KBM-7 (cell line): ENCODE measurements around the gene SESTD1.
A peak's percentile ranks its signal among the peaks of the same experiment; 100 is the strongest.
"Not testable (repeated sequence)": the region's sequence is repeated elsewhere in the genome, so short reads cannot be mapped to it uniquely, and the experiment has no call there.

Source experiments
- DNase-seq: peaks from one replicate; pipeline ENCODE4 v3.0.0-alpha.2; 2015
- in situ Hi-C: fragments of 300-500 bp; cut with MboI; formaldehyde crosslinking; loops from 2 replicates; pipeline ENCODE4 v1.14.3; 2020; ENCODE audit warnings: low sequenced_read_pairs, low pct_unique_long_range_greater_than_20kb, mixed read lengths

The SESTD1 gene

DNA sequence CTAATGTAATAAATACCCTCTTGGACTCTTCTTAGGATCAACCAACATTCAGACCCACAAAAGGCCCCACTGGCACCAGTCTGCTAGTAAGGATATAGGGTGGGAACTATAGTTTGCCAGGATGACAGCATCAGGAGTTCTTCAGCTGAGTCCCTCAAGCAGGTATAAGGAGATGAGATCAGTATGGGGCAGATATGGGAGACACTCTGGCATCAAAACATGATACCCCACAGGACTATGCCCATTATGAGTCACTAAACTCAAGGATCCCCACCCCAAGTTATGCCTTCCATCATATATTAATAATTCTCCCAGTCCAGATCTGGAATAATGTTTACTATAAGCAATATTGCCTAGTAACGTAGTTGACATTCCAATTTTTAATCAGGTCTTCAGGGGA lies 131.6 kb downstream of the SESTD1 start:
- DNase-seq, result no peak
- in situ Hi-C loops, result no loop called here

DNA sequence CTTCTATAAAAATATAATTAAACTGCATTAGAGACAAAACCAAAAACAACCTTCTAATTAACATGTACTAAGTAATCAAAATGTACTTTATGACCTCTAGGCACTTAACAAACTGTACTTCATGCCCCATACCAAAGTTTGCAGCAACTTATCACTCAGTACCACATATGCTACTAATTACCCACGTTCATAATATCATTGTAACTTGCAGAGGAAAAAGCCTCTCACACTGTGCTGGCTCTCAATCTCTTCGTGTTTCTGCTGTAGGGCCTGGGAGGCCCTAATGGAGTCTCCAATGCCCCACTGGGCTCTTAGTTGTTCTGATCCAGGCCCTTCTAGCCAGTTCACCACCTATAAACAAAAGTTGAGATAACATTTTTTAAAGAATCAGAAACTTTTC lies 132.6 kb downstream of the SESTD1 start:
- in situ Hi-C loops, result no loop called here

DNA sequence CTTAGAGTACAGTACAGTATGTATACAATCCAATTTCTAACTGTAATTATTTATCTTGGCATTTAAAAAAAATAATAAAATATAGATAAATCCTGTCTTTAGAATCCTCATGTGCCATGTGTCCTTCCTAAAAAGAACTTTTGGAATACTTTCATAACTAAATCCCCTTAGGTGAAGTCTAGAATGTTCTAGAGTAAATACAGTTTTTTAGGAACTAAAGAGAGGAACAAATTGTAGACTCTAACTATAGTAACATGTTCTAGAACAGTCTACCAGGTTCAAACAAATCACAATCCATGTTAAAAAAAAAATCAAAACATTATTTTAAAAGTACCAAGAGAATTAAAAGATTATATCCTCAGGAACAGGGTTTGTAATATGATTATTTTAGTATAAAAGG lies 134.1 kb downstream of the SESTD1 start:
- in situ Hi-C loops, result no loop called here

More for the DNA sequence above, 132.6 kb downstream of the SESTD1 start:
- no peak for DNase-seq

DNA sequence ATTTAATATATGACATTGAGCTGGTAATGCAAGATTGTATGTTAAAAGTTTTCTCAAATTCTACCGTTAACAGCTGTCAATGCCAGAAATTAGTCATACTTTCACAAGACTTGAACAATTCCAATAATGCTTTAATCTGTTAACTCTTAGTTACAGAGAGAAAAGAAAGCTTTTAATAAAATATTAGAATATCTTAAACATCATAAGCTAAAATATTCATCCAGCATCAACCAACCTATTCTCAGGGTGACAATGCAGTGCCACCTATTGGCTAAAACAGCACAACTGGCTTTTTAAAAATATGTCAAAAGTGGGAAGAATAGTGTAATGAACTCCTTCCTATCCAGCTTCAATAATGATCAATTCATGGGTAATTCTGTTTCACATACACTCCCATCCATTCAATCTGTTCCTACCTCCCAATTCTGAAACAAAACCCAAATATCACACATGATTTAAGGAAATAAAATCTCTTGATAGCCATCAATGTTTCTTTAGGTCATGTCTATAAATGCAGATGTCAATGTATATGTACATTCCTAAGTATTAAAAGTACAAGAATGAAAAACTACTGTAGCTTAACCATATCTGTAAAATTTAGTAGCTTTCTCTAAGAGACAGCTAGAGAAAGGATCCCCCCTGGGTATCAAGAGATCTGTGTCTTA lies 134.9 kb downstream of the SESTD1 start:
- DNase-seq, result no peak
- in situ Hi-C loops, result no loop called here

More for the DNA sequence above, 134.1 kb downstream of the SESTD1 start:
- no peak for DNase-seq

DNA sequence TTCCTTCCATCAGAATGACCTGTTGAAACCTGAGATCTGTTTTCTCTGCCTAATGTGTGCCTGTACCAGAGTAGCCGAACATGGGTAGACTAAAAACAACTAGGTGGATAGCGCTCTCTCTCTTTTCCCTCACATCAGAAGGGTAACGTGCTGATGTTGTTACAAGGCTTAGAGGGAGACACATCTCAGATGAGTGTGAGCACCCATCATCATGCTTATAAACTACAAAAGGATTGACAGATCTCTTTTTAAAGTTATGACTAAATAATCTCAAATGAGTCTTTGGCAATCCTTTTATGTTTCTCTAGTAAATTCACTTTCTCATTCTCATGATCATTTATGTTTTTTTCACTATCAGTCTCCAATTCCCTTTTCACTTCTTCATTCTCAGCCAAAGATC lies 139.2 kb downstream of the SESTD1 start:
- no peak for DNase-seq
- in situ Hi-C loops, result no loop called here

DNA sequence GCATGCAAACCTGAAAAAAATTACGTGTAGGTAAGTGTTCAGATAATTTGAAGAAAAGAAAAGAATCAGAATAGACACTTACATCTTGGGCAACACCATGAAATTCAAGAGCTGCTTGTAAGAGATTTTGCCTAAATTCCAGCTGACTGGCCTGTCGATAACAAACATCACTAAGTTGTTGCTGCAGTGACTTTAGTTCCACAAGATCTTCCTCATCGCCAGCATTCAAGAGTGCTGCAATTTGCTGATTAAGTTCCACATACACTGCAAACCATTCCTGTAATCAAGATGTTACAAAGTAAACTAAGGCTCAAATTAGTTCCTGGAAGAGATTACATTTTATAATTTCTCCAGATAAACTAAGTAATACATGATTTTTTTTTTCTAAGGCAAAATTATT lies 140.3 kb downstream of the SESTD1 start:
- no peak for DNase-seq
- in situ Hi-C loops, result no loop called here

DNA sequence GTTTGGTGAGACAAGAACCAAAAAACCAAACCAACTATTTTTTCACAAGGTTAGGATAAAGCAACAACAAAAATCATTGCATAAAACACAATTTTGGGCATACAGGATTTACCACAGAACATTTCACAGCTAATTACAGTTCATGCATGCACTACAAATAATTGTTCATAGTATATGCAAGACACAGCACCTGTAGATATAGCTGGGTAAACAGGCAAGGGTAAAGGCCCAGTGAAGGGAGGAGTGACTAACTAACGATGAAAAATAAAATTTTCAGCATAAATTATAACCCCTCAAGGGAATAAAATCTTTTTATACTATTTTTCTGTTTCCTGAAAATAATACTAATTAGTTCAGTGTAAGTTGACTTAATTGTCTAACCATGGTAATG lies 141.4 kb downstream of the SESTD1 start:
- no peak for DNase-seq
- in situ Hi-C loops, result no loop called here

DNA sequence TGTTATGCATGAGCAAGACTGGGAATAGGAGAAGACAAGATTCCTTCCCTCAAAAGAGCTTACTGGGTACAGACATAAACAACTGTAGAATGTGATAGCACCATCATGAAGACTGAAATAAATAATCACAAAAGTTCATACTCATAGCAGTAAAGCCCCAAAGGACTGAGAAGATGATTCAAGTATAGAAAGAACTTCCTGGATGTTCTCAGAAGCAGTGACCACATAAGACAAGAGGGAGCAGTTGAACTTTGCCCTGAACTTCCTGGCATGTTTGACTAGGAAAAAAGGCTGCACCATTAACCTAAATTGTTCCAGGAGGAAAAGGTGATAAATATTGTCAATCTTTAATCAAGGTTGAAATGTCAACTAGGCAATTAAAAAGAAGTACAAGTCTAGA lies 156.9 kb downstream of the SESTD1 start:
- DNase-seq, result no peak
- in situ Hi-C loops, result no loop called here

DNA sequence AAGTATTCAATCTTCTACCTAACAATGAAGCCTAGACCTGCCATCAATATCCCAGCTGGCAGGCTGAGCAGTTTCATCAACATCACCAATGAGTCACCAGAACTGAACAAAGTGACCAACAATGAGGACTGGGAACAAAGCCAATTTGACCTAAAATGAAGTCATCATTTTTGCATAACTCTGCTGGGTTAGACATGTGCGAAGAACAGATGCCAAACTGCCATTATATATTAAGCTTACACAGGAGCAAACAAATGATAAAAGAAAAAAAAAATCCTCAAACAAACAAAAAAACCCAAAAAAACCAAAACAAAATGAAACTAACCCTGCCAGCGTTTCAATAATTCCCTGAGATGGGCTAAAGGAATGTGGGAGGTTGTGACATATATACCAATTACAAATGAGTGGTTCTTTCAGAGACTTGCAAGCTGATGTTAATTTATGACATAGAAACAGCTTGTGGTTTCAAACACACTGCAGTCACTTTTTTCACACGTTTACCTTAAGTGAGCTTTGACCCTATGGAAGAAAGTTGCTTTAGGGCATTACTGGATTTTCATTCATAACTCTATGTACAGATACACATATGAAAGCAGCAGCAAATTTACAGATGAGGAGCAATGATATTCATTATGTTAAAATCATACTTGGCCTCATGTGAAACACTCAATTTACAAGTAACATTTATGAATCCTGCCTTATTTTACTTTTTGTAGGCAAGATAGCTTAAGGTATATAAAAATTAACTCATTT lies 157.8 kb downstream of the SESTD1 start:
- in situ Hi-C loops, result no loop called here
- DNase-seq, result no peak

DNA sequence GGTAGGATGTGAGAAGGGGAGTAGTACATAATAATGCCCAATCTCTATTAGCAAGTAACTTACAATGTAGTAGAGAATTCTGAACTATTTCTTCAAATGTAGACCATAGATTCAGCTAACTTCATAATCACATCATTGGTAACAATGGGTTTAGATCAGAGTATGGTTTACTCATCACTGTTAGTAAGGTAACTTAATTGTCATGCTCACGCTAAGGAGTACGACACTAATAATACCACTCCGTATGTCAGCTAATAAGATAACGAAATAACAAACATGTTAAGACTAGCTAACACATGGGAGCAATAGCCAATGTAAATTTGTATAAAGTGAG lies 158.3 kb downstream of the SESTD1 start:
- no peak for DNase-seq
- in situ Hi-C loops, result no loop called here

DNA sequence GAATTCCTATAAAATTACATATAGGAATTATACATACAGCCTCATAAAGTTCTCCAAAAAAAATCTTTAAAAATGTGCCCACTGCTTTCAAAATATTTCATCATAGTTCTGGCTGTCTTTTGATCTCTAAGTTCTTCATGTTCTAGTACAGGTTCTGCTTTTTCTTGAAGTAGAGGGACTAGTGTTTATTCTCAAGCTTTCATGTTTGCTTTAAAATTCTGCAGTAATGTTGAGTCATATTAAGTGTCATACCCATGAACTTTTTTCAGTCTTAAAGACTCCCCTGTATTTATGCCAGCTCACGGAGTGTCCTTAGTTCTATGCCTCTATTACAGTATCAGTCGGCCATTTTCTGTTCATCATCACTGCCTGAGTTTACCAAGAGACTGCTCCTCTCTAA lies 159.9 kb downstream of the SESTD1 start:
- DNase-seq, result no peak
- in situ Hi-C loops, result no loop called here

DNA sequence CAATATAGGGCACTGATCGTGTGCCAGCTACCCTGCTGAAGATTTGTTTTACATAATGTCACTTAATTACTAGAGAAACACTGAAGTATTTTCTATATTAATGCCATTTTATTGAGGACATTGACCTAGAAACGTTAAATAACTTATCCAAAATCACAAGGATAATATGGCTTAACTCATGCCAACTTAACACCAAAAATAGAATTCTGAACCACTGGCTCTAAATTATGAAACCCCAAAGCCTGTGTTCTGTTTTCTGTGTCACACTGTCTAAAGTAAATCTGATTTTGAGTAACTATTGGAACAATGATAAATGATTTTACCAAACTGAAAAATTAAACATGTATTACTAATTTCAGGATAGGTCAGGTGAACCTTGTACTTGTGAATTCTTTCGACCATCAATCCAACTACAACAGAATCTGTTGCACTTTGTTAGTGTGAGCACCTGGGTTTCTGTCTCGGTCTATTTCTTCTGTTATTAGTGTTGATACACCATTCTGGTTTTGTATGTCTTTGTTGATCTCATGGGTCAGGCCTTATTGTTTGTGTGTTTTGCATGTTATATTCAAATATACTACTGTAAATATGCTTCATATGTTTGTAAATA lies 166.4 kb downstream of the SESTD1 start:
- in situ Hi-C loops, result no loop called here
- DNase-seq, result no peak

DNA sequence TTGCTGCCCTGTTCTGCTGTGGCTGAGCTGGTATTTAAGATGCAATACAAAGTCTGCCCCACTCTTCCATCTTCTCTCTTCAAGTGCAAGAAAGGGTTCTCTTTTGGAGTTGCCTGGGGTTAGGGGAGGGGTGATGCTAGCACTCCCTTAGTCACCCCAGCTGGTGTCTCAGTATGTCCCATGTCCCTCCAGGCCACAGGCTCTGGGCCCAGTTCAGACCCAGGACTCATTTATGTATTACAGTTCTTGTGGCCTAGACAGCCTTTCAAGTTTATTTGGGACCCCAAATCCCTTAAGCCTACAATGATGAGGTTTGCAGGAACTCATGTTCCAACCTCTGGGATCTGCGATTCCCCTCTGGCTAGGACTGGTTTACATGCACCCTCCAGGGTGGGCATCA lies 167.5 kb downstream of the SESTD1 start:
- no peak for DNase-seq
- in situ Hi-C loops, result no loop called here

DNA sequence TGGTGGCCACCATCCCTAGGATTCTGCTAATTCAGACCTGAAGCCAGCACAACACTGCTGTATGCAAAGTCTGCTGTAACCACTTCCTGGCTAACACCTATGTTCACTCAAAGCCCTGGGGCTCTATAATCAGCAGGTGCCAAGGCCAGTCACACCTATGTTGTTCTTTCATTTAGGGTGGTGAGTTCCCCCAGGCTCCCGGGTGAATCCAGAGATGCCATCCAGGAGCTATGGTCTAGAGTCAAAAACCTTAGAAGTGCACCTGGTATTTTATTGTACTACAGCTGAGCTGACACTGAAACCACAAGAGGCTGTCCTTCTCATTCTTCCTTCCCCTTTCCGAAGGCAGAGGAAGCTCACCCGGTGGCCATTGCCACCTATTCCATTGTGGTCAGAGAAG lies 168.5 kb downstream of the SESTD1 start:
- peak; percentile 46 for DNase-seq
- in situ Hi-C loops, result no loop called here

DNA sequence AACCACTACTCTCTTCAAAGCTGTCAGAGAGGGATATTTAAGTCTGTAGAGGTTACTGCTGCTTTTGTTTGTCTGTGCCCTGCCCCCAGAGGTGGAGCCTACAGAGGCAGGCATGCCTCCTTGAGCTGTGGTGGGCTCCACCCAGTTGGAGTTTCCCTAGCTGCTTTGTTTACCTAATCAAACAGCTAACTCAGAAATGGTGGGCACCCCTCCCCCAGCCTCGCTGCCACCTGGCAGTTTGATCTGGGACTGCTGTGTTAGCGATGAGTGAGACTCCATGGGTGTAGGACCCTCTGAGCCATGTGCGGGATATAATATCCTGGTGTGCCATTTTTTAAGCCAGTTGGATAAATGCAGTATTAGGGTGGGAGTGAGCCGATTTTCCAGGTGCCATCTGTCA lies 171.7 kb downstream of the SESTD1 start:
- in situ Hi-C loops, DNase-seq: not testable (repeated sequence)

DNA sequence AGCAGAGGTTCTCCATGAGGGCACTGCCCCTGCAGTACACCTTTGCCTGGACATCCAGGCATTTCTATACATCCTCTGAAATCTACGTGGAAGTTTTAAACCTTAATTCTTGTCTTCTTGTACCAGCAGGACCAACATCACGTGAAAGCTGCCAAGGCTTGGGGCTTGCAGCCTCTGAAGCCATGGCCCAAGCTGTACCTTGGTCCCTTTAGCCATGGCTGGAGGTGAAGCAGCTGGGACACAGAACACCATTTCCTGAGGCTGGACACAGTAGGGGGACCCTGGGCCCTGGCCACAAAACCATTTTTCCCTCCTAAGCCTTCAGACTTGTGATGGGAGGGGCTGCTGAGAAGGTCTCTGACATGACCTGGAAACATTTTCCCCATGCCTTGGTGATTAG lies 181.9 kb downstream of the SESTD1 start:
- no peak for DNase-seq
- in situ Hi-C loops, result no loop called here

DNA sequence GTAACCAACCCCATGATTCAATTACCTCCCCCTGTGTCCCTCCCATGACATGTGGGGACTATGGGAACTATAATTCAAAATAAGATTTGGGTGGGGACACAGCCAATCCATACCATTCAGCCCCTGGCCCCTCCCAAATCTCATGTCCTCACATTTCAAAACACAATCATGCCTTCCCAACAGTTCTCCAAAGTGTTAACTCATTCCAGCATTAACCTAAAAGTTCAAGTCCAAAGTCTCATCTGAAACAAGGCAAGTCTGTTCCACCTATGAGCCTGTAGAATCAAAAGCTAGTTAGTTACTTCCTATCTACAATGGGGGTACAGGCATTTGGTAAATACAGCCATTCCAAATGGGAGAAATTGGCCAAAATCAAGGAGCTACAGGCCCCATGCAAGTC lies 182.7 kb downstream of the SESTD1 start:
- in situ Hi-C loops, result no loop called here
- no peak for DNase-seq

DNA sequence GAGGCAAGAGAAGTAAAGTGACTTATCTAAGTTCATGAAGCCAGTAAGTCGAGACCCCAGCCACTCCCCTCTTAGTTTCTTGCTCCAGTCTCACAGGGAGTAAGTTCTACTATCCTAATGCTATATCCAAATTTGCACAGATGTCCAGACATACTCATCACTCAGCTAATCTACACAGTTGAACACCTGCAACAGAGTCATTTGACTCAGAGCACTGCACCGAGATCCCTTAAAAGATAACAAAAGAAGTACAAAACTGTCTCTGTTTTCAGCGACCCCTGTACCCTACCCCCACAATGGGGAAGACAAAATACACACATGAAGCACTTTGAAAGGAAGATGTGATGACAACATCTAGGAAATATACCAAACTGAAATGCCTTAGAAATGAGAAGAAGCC lies 192.1 kb downstream of the SESTD1 start:
- DNase-seq, result no peak
- in situ Hi-C loops, result no loop called here

DNA sequence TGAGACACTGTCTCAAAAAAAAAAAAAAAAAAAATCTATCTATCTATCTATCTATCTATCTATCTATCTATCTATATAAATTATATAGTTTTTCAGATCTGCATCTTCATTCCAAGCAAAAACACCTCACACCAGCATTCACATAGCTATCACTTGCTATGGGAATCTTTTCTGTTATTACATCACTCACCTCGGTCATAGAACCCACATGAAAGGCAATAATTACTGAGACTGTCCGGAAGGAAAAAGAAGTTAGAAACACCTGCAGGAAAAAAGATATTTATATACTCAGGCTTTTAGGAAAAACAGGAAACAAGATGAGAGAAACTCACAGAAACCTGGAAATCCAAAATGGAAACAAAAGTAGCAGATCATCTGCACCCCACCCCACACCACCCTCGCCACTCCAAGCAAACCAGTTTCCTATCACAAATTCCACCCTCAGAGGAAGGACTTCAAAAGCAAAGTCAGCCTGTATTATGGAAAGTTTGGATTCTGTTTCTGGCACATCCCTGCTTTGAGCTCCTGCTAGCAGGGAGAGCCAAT lies 192.7 kb downstream of the SESTD1 start:
- in situ Hi-C loops, result no loop called here
- no peak for DNase-seq

DNA sequence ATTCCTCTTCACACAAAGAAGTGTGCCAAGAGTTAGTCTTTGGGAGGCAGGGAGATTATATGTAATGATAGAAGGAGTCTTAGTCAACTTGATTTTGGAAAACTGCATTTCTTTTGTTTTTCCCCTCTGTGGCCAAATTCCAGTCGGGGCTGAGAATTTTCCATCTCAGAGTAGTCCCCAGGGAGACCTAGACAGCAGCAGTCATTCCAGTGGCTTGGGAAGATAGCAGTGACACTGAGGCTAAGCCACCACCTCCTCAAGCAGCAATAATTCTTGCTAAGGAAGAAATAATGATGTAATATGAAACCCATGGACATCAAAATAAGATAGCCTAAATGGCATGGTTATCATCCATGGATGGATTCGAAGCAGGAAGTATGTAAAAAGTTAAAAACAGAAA lies 193.7 kb downstream of the SESTD1 start:
- in situ Hi-C loops, result no loop called here
- DNase-seq, result no peak
